ENCODE results near the gene FAM200C. TPM values are rescaled to one million over a fixed set of nuclear protein-coding genes. Genes with fewer than 3 reads are reported as not detected.

Gene FAM200C
- total and polyA plus RNA-seq, 9 of the 15 experiments (the other 6 are each of a cell fraction or from before 2014, with no cell fraction given), result 1.3 to 7.0 (median 1.8) TPM

GRCh38 chr5:160361624-160362228 is 38.1 kb downstream of the FAM200C start (continued):
- TF ChIP-seq ZNF449 (CRISPR knock-in tag; IDR thresholded peaks at IDR 0.05) (no peak), CBFA2T2 (conservative IDR thresholded peaks at IDR 0.05) (peak; percentile 37; the same call in 1 of the 2 replicates)

DNA sequence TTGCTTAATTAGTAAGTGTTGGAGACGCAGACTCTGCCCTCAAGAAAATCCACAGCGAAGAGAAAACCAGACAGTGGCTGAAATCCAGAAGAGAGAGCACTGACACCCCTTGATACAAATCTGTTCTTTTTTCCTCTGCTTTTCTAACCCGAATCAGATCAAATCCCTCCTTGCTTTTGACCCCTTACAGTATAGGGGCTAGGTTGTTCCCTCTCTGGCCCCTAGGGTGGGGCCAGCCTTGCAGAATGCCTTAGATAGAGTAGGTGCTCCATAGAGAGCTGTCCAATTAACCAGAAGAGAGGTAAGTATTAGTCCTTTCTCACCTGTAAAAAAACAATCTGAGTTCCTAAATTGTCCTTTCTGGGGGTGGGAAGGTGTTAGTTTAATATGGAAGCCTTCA is 39.5 kb downstream of the FAM200C start:
- H3K9ac ChIP-seq (ENCODE audit: insufficient read depth in 1 of 2, low read depth in 2 of 2, low read length in 2 of 2), result no peak overlapping the region
- intact Hi-C loops (cut with micrococcal nuclease), result no loop called here
- in situ Hi-C loops (cut with MboI), result no loop called here
- ChIA-PET CTCF (ENCODE audit: low intra/inter-chr PET ratio) (no interaction called here), POLR2A (no interaction called here)
- H3K9me1 ChIP-seq (ENCODE audit: control insufficient read depth, insufficient read depth, low read length), result no peaks in the 10 kb centered on the region
- FAIRE-seq (no peak), ATAC-seq (peak; percentile 48; the same call in 1 of the 3 replicates), DNase-seq (ENCODE audit: extremely low read depth in 1 of 4, low spot score in 3 of 4) (no peak)
- H3K27ac ChIP-seq (ENCODE audit: extremely low read depth, low read depth, low read length), result no peak overlapping the region
- peaks cover 4 to 13% of the 10 kb centered on the region in 2 experiments; a peak in 4 of 5 replicates for H3K4me1 ChIP-seq (replicated peaks in 1 of 2; ENCODE audit: control insufficient read depth in 2 of 2, insufficient read depth in 2 of 2, low read length in 2 of 2)
- no peaks in the 10 kb centered on the region for H3K36me3 ChIP-seq (ENCODE audit: control insufficient read depth, insufficient read depth, low read length)
- H2AFZ ChIP-seq (ENCODE audit: low read depth, low read length), result no peak overlapping the region
- no peaks in the 10 kb centered on the region for H3K79me2 ChIP-seq (ENCODE audit: control insufficient read depth, insufficient read depth, low read length)
- no peaks in the 10 kb centered on the region; the same call in 1 of the 2 replicates for H4K20me1 ChIP-seq (replicated peaks; ENCODE audit: control insufficient read depth, insufficient read depth, low read length)
- WGBS (ENCODE audit: insufficient coverage, low coverage, missing lambda C conversion rate), result 17% methylated on average over 3 of the region's 3 CpGs
- no peaks in the 10 kb centered on the region for H3K9me3 ChIP-seq (replicated peaks; ENCODE audit: control insufficient read depth, insufficient read depth, low read depth, low read length)
- no peak overlapping the region for H3K4me3 ChIP-seq
- TF ChIP-seq, protein P1, sequence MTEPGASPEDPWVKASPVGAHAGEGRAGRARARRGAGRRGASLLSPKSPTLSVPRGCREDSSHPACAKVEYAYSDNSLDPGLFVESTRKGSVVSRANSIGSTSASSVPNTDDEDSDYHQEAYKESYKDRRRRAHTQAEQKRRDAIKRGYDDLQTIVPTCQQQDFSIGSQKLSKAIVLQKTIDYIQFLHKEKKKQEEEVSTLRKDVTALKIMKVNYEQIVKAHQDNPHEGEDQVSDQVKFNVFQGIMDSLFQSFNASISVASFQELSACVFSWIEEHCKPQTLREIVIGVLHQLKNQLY (CRISPR knock-in tag; conservative IDR thresholded peaks at IDR 0.05), result no peak
- TF ChIP-seq ETV5 (CRISPR knock-in tag; IDR thresholded peaks at IDR 0.05; ENCODE audit: low read depth), result no peak
- no peak for TF ChIP-seq CREB3L1 (IDR thresholded peaks at IDR 0.05; ENCODE audit: borderline replicate concordance, low read depth)
- no peak for TF ChIP-seq PHB2 (IDR thresholded peaks at IDR 0.05; ENCODE audit: low read depth)
- TF ChIP-seq MCM2 (IDR thresholded peaks at IDR 0.05; ENCODE audit: low read depth), result no peak
- no peak for TF ChIP-seq CTBP1 (IDR thresholded peaks at IDR 0.05; ENCODE audit: borderline replicate concordance)
- TF ChIP-seq KDM5B (IDR thresholded peaks at IDR 0.05; ENCODE audit: insufficient replicate concordance, low read depth, low read length), result no peak
- TF ChIP-seq NFYB (IDR thresholded peaks at IDR 0.05; ENCODE audit: extremely low read depth, insufficient read length), result no peak
- no peak for TF ChIP-seq ZNF232 (CRISPR knock-in tag; IDR thresholded peaks at IDR 0.05)
- no peak for TF ChIP-seq SMAD1 (IDR thresholded peaks at IDR 0.05; ENCODE audit: low read depth, low read length, partially characterized antibody)
- TF ChIP-seq RBM25 (IDR thresholded peaks at IDR 0.05; ENCODE audit: low read depth, low read length, severe bottlenecking), result no peak
- TF ChIP-seq CREB1 (IDR thresholded peaks at IDR 0.05), result no peak
- TF ChIP-seq CREB1 (CRISPR knock-in tag; IDR thresholded peaks at IDR 0.05), result no peak
- no TSS peak for BruUV-seq (replicated peaks)
- H3K27me3 ChIP-seq (ENCODE audit: control insufficient read depth in 2 of 2, insufficient read depth in 2 of 2, low read length in 2 of 2), result peaks cover 0 to 37% of the 10 kb centered on the region in 2 experiments
- H3K4me2 ChIP-seq (ENCODE audit: insufficient read depth, low read length), result no peak overlapping the region

Measured in K562 (cell line).